Measurements from ENCODE around the gene HOXA3. TPM values are rescaled to one million over a fixed set of nuclear protein-coding genes. Genes with fewer than 3 reads are reported as not detected.
A peak's percentile ranks its signal among the peaks of the same experiment; 100 is the strongest.

Gene HOXA3
- total and polyA plus RNA-seq, 4 donors = 1.9 to 10.7 (median 6.3) TPM

DNA sequence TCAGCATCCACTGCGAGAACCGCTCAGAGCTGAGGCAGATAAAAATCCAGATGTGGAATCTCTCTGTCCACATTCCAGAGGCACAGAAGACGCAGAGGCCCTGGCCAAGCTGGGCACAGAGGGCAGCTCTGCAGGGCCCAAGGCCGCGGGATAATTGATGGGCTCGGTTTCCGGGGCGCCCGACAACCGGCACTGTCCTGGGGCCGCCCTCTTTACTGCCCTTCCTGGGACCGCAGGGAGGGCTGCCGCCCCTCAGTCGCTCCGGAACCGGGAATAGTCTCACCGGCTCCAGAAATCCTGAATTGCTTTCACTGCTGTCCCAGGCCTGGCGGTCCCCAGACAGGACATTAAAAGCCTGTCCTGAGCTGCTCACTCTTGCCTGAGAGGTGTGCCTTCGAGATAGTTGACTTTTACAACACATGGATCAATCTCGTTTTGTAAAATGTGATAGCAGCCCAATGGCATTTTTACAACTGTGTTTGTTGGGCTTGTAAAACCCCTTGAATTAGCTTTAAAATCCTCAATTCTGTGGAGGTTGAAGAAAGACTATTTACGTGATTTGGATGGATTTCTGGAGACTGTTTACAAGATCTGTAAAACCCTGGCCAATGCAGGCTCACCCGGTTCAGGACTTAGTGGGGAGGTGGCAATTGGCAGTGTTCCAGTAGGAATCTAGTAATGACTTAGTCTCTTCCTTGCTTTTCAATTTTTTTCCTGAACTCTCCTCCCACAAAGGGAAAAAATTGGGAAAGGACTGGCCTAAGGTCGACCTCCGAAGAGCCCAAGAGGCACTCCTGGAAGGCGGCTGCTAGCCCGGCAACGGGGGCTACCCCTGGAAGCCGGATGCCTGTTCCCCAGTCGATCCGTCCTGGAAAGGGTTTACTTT, 3.4 kb downstream of the HOXA3 start:
- Histone ChIP-seq H3K36me3 (ENCODE audit: control insufficient read depth in 4 of 4, insufficient read depth in 4 of 4, low read length in 4 of 4) (peaks cover 0 to 5% (median 0%) of the 10 kb centered on the region in 4 donors), H3K4me3 (no peak overlapping the region), H3K4me1 (ENCODE audit: control insufficient read depth in 5 of 5, insufficient read depth in 5 of 5, low read length in 5 of 5) (peaks cover 0 to 63% (median 8%) of the 10 kb centered on the region in 5 donors), H3K9ac (ENCODE audit: insufficient read depth in 1 of 2, low read length in 2 of 2) (peak overlapping the region in 1 of 2 donors; percentile 87), H3K27me3 (ENCODE audit: control insufficient read depth in 3 of 3, insufficient read depth in 3 of 3, low read length in 2 of 3) (peaks cover 0 to 62% (median 23%) of the 10 kb centered on the region in 3 donors), H3K27ac (ENCODE audit: low read depth in 1 of 2, low read length in 1 of 2) (peak overlapping the region in 1 of 2 donors; percentile 95), H3K9me3 (ENCODE audit: control insufficient read depth in 4 of 4, insufficient read depth in 3 of 4, low read length in 3 of 4) (peaks cover 0 to 4% (median 0%) of the 10 kb centered on the region in 4 donors)
- ATAC-seq (ENCODE audit: insufficient read depth, low FRiP score) (no peak), DNase-seq (peak; percentile 48 to 86 (median 77))
- 21 to 33% methylated on average over 30 of the region's 30 CpGs for WGBS, 2 donors
- TF ChIP-seq, protein P1, sequence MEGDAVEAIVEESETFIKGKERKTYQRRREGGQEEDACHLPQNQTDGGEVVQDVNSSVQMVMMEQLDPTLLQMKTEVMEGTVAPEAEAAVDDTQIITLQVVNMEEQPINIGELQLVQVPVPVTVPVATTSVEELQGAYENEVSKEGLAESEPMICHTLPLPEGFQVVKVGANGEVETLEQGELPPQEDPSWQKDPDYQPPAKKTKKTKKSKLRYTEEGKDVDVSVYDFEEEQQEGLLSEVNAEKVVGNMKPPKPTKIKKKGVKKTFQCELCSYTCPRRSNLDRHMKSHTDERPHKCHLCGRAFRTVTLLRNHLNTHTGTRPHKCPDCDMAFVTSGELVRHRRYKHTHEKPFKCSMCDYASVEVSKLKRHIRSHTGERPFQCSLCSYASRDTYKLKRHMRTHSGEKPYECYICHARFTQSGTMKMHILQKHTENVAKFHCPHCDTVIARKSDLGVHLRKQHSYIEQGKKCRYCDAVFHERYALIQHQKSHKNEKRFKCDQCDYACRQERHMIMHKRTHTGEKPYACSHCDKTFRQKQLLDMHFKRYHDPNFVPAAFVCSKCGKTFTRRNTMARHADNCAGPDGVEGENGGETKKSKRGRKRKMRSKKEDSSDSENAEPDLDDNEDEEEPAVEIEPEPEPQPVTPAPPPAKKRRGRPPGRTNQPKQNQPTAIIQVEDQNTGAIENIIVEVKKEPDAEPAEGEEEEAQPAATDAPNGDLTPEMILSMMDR (IDR thresholded peaks at IDR 0.05; ENCODE audit: control extremely low read depth, extremely low read depth) = no peak

DNA sequence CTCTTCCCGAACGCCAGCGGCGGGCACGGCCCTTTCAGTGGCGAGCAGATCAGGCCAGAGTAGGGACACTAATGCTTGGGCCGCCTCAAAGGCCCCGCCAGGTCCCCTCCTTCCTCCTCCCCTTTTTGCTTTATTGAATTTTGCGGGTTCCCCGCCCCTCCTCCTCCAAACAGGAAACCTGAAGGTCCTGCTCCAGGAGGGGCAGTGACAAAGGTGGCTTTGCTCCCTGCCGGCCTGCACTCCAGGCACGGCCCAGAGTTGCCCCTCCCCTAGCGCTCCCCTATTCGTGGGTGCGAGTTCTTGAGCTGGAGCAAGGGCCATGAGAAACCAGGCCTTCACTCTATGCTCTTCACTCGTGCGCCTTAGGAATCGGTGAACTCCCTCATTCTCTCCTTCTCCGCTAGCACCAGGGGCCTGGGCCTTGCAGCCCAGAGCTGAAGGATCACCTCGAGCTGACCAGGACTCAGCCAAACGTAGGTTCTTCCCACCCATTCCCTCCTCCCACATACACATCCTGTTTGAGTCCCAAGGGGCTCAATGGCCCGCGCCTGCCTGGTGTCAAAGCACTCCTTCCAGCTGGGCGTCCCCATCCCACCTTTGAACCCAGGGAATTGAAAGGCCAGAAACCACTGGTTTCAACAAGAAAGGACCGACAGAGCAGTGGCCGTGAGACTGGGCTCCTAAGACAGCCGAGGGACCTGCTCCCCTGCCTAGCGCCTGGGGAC, 4.2 kb downstream of the HOXA3 start:
- Histone ChIP-seq H3K27ac (ENCODE audit: low read depth in 1 of 2, low read length in 1 of 2) (peak overlapping the region in 1 of 2 donors; percentile 95), H3K27me3 (ENCODE audit: control insufficient read depth in 3 of 3, insufficient read depth in 3 of 3, low read length in 2 of 3) (peaks cover 0 to 54% (median 15%) of the 10 kb centered on the region in 3 donors), H3K4me1 (ENCODE audit: control insufficient read depth in 5 of 5, insufficient read depth in 5 of 5, low read length in 5 of 5) (peaks cover 0 to 58% (median 8%) of the 10 kb centered on the region in 5 donors), H3K4me3 (peak overlapping the region; percentile 2), H3K9ac (ENCODE audit: insufficient read depth in 1 of 2, low read length in 2 of 2) (peak overlapping the region in 1 of 2 donors; percentile 87), H3K36me3 (ENCODE audit: control insufficient read depth in 4 of 4, insufficient read depth in 4 of 4, low read length in 4 of 4) (peaks cover 0 to 9% (median under 1%) of the 10 kb centered on the region in 4 donors), H3K9me3 (ENCODE audit: control insufficient read depth in 4 of 4, insufficient read depth in 3 of 4, low read length in 3 of 4) (peaks cover 0 to 4% (median 0%) of the 10 kb centered on the region in 4 donors)
- TF ChIP-seq, protein P1 (IDR thresholded peaks at IDR 0.05; ENCODE audit: control extremely low read depth, extremely low read depth) = no peak
- DNase-seq = peak; percentile 62 to 77 (median 72)
- ATAC-seq (ENCODE audit: insufficient read depth, low FRiP score) = no peak
- 10 to 16% methylated on average over 28 of the region's 28 CpGs for WGBS, 2 donors

DNA sequence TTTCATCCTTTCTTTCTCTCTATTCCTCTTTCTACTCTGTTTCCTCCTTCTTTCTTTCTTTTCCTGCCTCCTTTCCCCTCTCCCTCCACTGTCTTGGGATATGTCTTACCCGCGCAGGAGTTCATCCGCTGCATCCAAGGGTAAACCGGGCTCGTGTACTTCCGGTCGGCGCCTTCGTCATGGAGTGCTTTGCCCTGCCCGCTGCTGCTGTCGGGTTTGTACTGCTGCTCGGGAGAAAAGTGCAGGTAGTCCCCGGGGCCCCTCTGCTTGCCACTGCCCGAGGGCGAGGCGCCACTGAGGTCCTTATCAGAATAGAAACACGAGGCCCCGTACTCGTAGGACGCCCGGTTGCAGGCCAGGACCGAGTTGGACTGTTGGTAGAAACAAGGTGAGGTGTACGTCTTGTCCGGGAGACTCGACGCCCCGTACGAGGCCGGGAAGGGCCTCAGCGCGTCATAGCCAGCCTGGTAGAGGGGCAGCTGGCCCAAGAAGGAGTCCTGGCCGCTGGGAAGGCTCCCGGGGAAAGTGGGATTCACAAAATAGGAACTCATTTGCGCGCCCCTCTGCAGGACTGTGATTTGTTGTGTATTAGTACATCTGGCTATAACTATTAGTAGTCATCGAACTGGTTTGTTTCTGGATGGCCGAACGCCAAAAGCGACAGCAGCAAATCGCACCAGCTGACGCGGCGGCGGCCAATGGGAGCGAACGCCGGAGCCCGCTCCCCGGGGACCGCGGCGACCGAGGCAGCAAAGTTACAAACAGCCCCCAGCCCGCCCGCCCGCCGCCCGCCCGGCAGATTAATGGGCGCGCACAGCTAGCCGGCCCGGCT, 5.0 kb downstream of the HOXA3 start, which contains the start of gene HOXA6:
HOXA6 (minus strand) TSS at position 576 of the 832 bp plus-strand sequence; CDS start at position 551, 25 bp downstream.
- Histone ChIP-seq H3K36me3 (ENCODE audit: control insufficient read depth in 4 of 4, insufficient read depth in 4 of 4, low read length in 4 of 4) (peaks cover 0 to 17% (median under 1%) of the 10 kb centered on the region in 4 donors), H3K27ac (ENCODE audit: low read depth in 1 of 2, low read length in 1 of 2) (peak within 1 kb of the TSS in 1 of 2 donors; percentile 95), H3K27me3 (ENCODE audit: control insufficient read depth in 3 of 3, insufficient read depth in 3 of 3, low read length in 2 of 3) (peaks cover 0 to 54% (median 14%) of the 10 kb centered on the region in 3 donors), H3K4me3 (peak within 1 kb of the TSS; percentile 14), H3K9me3 (ENCODE audit: control insufficient read depth in 4 of 4, insufficient read depth in 3 of 4, low read length in 3 of 4) (peaks cover 0 to 4% (median 0%) of the 10 kb centered on the region in 4 donors), H3K4me1 (ENCODE audit: control insufficient read depth in 5 of 5, insufficient read depth in 5 of 5, low read length in 5 of 5) (peaks cover 0 to 51% (median 8%) of the 10 kb centered on the region in 5 donors), H3K9ac (ENCODE audit: insufficient read depth in 1 of 2, low read length in 2 of 2) (peak within 1 kb of the TSS; percentile 25 to 96)
- no peak for ATAC-seq (ENCODE audit: insufficient read depth, low FRiP score)
- 10 to 17% methylated on average over 63 of the region's 63 CpGs for WGBS, 2 donors
- TF ChIP-seq, protein P1 (IDR thresholded peaks at IDR 0.05; ENCODE audit: control extremely low read depth, extremely low read depth) = no peak
- peak; percentile 86 to 93 (median 90) for DNase-seq

Data from lung (tissue), 12 donors.